ENCODE results near the gene DIPK1B.

DIPK1B gene

DNA sequence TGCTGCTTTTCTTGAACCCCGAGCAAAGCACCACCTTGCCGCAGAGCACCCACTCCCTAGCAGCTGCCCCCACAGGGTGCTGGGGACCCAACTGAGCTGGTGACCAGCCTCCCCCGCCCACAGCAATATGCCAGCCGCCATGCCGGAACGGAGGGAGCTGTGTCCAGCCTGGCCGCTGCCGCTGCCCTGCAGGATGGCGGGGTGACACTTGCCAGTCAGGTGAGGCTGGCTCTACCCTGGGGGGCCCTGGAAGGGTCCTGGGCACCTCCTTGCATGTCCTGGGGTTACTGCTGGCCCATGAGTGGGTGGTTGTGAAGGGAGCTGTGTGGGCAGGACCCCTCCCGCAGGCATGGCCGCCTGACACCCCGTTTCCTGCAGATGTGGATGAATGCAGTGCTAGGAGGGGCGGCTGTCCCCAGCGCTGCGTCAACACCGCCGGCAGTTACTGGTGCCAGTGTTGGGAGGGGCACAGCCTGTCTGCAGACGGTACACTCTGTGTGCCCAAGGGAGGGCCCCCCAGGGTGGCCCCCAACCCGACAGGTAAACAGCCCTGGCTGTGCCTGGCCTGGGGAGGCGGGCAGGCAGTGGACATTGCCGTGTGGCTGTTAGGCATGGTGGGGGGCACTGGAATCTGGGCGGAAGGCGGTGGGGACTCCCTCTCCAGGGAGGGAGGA is 42.4 kb upstream of the DIPK1B start:
- Histone ChIP-seq H3K23ac (ENCODE audit: low read length) (no peak overlapping the region), H3K79me2 (ENCODE audit: control insufficient read depth, insufficient read depth, low read length) (no peaks in the 10 kb centered on the region), H3K4ac (ENCODE audit: low read depth, low read length) (no peak overlapping the region), H3K9ac (ENCODE audit: low read length) (no peak overlapping the region), H4K5ac (ENCODE audit: low read length) (no peak overlapping the region), H4K8ac (ENCODE audit: low read depth, low read length) (no peak overlapping the region), H2BK15ac (replicated peaks; ENCODE audit: low read depth) (no peak overlapping the region), H3K79me1 (ENCODE audit: low read length) (no peaks in the 10 kb centered on the region), H2BK120ac (ENCODE audit: low read depth, low read length) (no peak overlapping the region), H3K56ac (ENCODE audit: low read length) (no peak overlapping the region), H3K27me3 (ENCODE audit: insufficient read depth, low read length, poor library complexity) (no peaks in the 10 kb centered on the region), H3K4me1 (ENCODE audit: control insufficient read depth, low read depth, low read length) (no peaks in the 10 kb centered on the region), H2BK5ac (ENCODE audit: low read length) (no peak overlapping the region), H3K4me3 (ENCODE audit: low read length) (no peak overlapping the region), H3K18ac (ENCODE audit: low read length) (no peak overlapping the region), H3K36me3 (ENCODE audit: control insufficient read depth, insufficient read depth, low read length) (no peaks in the 10 kb centered on the region), H2AK5ac (ENCODE audit: low read length) (no peak overlapping the region), H3K4me2 (ENCODE audit: low read length) (no peak overlapping the region), H3K27ac (ENCODE audit: low read depth, low read length) (no peak overlapping the region)
- no CpG with 5 or more reads among the region's 23 CpGs for WGBS (ENCODE audit: extremely low coverage, insufficient coverage, low lambda C conversion rate)
- no peak for DNase-seq

DNA sequence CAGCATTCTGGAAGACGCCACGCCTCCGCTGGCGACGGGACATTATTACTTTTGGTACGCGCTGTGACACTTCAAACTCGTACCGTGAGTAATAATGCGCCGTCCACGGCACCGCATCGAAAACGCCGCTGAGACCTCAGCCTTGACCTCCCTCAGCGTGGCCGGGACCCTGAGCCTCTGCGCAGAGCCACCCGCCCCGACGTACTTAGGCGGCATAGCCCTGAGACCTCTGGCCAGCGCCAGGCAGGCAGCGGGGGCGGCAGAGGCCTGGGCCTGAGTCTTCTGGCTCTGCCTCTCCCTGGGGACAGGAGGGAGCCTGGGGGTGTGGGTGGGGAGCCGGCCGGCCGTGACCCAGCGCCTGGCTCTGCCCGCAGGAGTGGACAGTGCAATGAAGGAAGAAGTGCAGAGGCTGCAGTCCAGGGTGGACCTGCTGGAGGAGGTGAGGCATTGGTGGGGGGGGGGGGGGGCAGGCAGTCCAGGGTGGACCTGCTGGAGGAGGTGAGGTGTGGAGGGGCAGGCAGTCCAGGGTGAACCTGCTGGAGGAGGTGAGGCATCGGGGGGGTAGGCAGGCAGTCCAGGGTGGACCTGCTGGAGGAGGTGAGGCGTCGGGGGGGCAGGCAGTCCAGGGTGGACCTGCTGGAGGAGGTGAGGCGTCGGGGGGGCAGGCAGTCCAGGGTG is 41.7 kb upstream of the DIPK1B start:
- no CpG with 5 or more reads among the region's 36 CpGs for WGBS (ENCODE audit: extremely low coverage, insufficient coverage, low lambda C conversion rate)
- no peak overlapping the region for H3K56ac ChIP-seq (ENCODE audit: low read length)

DNA sequence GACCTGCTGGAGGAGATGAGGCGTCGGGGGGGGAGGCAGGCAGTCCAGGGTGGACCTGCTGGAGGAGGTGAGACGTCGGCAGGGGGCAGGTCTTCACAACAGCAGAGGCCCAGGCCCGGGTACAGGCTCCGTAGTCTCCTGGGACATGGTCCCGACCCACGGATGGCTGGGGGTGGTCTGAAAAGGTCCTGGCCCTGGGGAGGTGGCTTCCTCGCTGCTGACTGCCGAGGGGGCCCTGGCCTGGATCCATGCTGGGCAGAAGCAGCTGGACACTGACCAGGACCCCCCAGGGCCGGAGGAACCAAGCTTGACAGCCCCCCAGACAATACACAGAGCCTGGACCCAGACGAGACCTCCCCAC is 41.1 kb upstream of the DIPK1B start:
- Histone ChIP-seq H2BK5ac (ENCODE audit: low read length) (no peak overlapping the region), H3K36me3 (ENCODE audit: control insufficient read depth, insufficient read depth, low read length) (no peaks in the 10 kb centered on the region), H3K56ac (ENCODE audit: low read length) (no peak overlapping the region), H3K4me2 (ENCODE audit: low read length) (no peak overlapping the region), H3K79me1 (ENCODE audit: low read length) (no peaks in the 10 kb centered on the region), H2BK120ac (ENCODE audit: low read depth, low read length) (no peak overlapping the region), H3K27ac (ENCODE audit: low read depth, low read length) (no peak overlapping the region), H2AK5ac (ENCODE audit: low read length) (no peak overlapping the region), H3K9ac (ENCODE audit: low read length) (no peak overlapping the region), H3K18ac (ENCODE audit: low read length) (no peak overlapping the region), H3K79me2 (ENCODE audit: control insufficient read depth, insufficient read depth, low read length) (no peaks in the 10 kb centered on the region), H4K5ac (ENCODE audit: low read length) (no peak overlapping the region), H4K8ac (ENCODE audit: low read depth, low read length) (no peak overlapping the region), H3K23ac (ENCODE audit: low read length) (no peak overlapping the region), H2BK15ac (replicated peaks; ENCODE audit: low read depth) (no peak overlapping the region), H3K4me1 (ENCODE audit: control insufficient read depth, low read depth, low read length) (no peaks in the 10 kb centered on the region), H3K27me3 (ENCODE audit: insufficient read depth, low read length, poor library complexity) (no peaks in the 10 kb centered on the region), H3K4ac (ENCODE audit: low read depth, low read length) (no peak overlapping the region), H3K4me3 (ENCODE audit: low read length) (no peak overlapping the region)
- no peak for DNase-seq
- no CpG with 5 or more reads among the region's 12 CpGs for WGBS (ENCODE audit: extremely low coverage, insufficient coverage, low lambda C conversion rate)

More for the DNA sequence above, 41.7 kb upstream of the DIPK1B start:
- H3K27me3 ChIP-seq (ENCODE audit: insufficient read depth, low read length, poor library complexity) = no peaks in the 10 kb centered on the region
- no peak overlapping the region for H4K8ac ChIP-seq (ENCODE audit: low read depth, low read length)
- H3K4me3 ChIP-seq (ENCODE audit: low read length) = no peak overlapping the region
- H3K4me1 ChIP-seq (ENCODE audit: control insufficient read depth, low read depth, low read length) = no peaks in the 10 kb centered on the region
- H3K18ac ChIP-seq (ENCODE audit: low read length) = no peak overlapping the region
- no peak overlapping the region for H2BK5ac ChIP-seq (ENCODE audit: low read length)
- H3K9ac ChIP-seq (ENCODE audit: low read length) = no peak overlapping the region
- no peak overlapping the region for H3K23ac ChIP-seq (ENCODE audit: low read length)
- H2AK5ac ChIP-seq (ENCODE audit: low read length) = no peak overlapping the region
- no peak overlapping the region for H4K5ac ChIP-seq (ENCODE audit: low read length)
- H3K79me2 ChIP-seq (ENCODE audit: control insufficient read depth, insufficient read depth, low read length) = no peaks in the 10 kb centered on the region
- no peaks in the 10 kb centered on the region for H3K36me3 ChIP-seq (ENCODE audit: control insufficient read depth, insufficient read depth, low read length)
- no peak for DNase-seq
- H2BK15ac ChIP-seq (replicated peaks; ENCODE audit: low read depth) = no peak overlapping the region
- no peak overlapping the region for H3K4me2 ChIP-seq (ENCODE audit: low read length)
- H3K27ac ChIP-seq (ENCODE audit: low read depth, low read length) = no peak overlapping the region
- H3K4ac ChIP-seq (ENCODE audit: low read depth, low read length) = no peak overlapping the region
- H3K79me1 ChIP-seq (ENCODE audit: low read length) = no peaks in the 10 kb centered on the region
- no peak overlapping the region for H2BK120ac ChIP-seq (ENCODE audit: low read depth, low read length)

DNA sequence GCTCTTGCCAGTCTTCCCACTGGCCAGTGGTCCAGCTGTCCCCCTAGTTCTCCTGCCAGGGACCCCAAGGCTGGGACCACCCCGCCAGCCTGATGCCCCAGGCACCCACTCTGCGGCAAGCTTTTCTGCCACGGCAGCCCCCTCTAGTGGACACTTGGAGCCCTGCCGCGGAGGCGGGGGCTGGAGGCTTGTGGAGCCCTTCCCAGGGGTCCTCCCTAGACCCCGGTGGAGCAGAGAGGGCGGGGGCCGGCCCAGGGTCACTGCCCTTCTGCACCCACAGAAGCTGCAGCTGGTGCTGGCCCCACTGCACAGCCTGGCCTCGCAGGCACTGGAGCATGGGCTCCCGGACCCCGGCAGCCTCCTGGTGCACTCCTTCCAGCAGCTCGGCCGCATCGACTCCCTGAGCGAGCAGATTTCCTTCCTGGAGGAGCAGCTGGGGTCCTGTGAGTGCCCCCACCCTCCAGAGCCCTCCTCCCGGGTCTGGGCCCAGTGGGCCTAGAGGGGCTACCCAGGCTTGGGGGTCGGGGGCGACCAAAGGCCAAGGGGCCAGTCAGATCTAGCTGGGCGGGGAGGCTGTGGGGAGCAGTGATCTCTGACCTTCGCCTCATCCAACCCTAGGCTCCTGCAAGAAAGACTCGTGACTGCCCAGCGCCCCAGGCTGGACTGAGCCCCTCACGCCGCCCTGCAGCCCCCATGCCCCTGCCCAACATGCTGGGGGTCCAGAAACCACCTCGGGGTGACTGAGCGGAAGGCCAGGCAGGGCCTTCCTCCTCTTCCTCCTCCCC is 40.5 kb upstream of the DIPK1B start:
- Histone ChIP-seq H3K79me2 (ENCODE audit: control insufficient read depth, insufficient read depth, low read length) (no peaks in the 10 kb centered on the region), H3K79me1 (ENCODE audit: low read length) (no peaks in the 10 kb centered on the region), H3K18ac (ENCODE audit: low read length) (no peak overlapping the region), H4K8ac (ENCODE audit: low read depth, low read length) (no peak overlapping the region), H3K23ac (ENCODE audit: low read length) (no peak overlapping the region), H3K27me3 (ENCODE audit: insufficient read depth, low read length, poor library complexity) (no peaks in the 10 kb centered on the region), H2BK5ac (ENCODE audit: low read length) (no peak overlapping the region), H2BK120ac (ENCODE audit: low read depth, low read length) (no peak overlapping the region), H3K4me2 (ENCODE audit: low read length) (no peak overlapping the region), H3K4me1 (ENCODE audit: control insufficient read depth, low read depth, low read length) (no peaks in the 10 kb centered on the region), H4K5ac (ENCODE audit: low read length) (no peak overlapping the region), H3K56ac (ENCODE audit: low read length) (no peak overlapping the region), H3K4ac (ENCODE audit: low read depth, low read length) (no peak overlapping the region), H2AK5ac (ENCODE audit: low read length) (no peak overlapping the region), H2BK15ac (replicated peaks; ENCODE audit: low read depth) (no peak overlapping the region), H3K27ac (ENCODE audit: low read depth, low read length) (no peak overlapping the region), H3K4me3 (ENCODE audit: low read length) (no peak overlapping the region), H3K9ac (ENCODE audit: low read length) (no peak overlapping the region), H3K36me3 (ENCODE audit: control insufficient read depth, insufficient read depth, low read length) (no peaks in the 10 kb centered on the region)
- peak; percentile 35 for DNase-seq
- no CpG with 5 or more reads among the region's 27 CpGs for whole genome bisulfite sequencing (ENCODE audit: extremely low coverage, insufficient coverage, low lambda C conversion rate)

DNA sequence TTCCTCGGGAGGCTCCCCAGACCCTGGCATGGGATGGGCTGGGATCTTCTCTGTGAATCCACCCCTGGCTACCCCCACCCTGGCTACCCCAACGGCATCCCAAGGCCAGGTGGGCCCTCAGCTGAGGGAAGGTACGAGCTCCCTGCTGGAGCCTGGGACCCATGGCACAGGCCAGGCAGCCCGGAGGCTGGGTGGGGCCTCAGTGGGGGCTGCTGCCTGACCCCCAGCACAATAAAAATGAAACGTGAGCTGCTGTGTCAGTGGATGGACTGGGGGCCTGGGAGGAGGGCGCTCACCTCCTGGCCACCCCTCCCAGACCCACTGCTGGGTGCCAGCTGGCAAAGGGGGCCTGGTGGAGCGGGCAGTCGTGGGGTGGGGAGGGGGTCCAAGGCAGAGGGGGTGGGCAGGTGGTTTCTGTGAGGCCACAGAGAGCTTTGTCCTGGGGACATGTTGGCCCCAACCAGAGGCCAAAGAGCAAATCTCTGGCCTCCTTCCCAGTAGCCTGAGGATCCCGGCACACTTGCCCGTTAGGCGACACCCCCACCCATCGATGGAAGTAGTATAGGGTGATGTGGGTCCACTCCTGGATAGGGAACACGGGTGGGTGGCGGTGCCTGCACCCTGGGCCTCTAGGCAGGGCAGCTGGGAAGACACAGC is 39.8 kb upstream of the DIPK1B start:
- no peak for DNase-seq
- H3K79me2 ChIP-seq (ENCODE audit: control insufficient read depth, insufficient read depth, low read length) = no peaks in the 10 kb centered on the region
- H2BK5ac ChIP-seq (ENCODE audit: low read length) = no peak overlapping the region
- H4K5ac ChIP-seq (ENCODE audit: low read length) = no peak overlapping the region
- H2BK120ac ChIP-seq (ENCODE audit: low read depth, low read length) = no peak overlapping the region
- H3K18ac ChIP-seq (ENCODE audit: low read length) = no peak overlapping the region
- H3K36me3 ChIP-seq (ENCODE audit: control insufficient read depth, insufficient read depth, low read length) = no peaks in the 10 kb centered on the region
- no peak overlapping the region for H3K56ac ChIP-seq (ENCODE audit: low read length)
- H2BK15ac ChIP-seq (replicated peaks; ENCODE audit: low read depth) = no peak overlapping the region
- H3K4me1 ChIP-seq (ENCODE audit: control insufficient read depth, low read depth, low read length) = no peaks in the 10 kb centered on the region
- H3K27ac ChIP-seq (ENCODE audit: low read depth, low read length) = no peak overlapping the region
- no peaks in the 10 kb centered on the region for H3K79me1 ChIP-seq (ENCODE audit: low read length)
- H2AK5ac ChIP-seq (ENCODE audit: low read length) = no peak overlapping the region
- H3K4me2 ChIP-seq (ENCODE audit: low read length) = no peak overlapping the region
- no CpG with 5 or more reads among the region's 14 CpGs for WGBS (ENCODE audit: extremely low coverage, insufficient coverage, low lambda C conversion rate)
- no peak overlapping the region for H3K9ac ChIP-seq (ENCODE audit: low read length)
- H4K8ac ChIP-seq (ENCODE audit: low read depth, low read length) = no peak overlapping the region
- no peak overlapping the region for H3K4me3 ChIP-seq (ENCODE audit: low read length)
- no peak overlapping the region for H3K23ac ChIP-seq (ENCODE audit: low read length)
- no peaks in the 10 kb centered on the region for H3K27me3 ChIP-seq (ENCODE audit: insufficient read depth, low read length, poor library complexity)
- no peak overlapping the region for H3K4ac ChIP-seq (ENCODE audit: low read depth, low read length)

All from mesendoderm (in vitro differentiated cells).